A549 treated with Hydrocortisone at 1 μM for 4 hours (cell line): ENCODE measurements around the gene DEFB115. TPM values are rescaled to one million over a fixed set of nuclear protein-coding genes. Genes with fewer than 3 reads are reported as not detected.

Source experiments
- total RNA-seq: library from RNA; stranded (reverse); fragments of 200-300 nt; extraction: Qiagen RNA extraction; gene quantifications from 5 replicates; pipeline ENCODE4 v1.2.3, GENCODE V29; 2022

Gene DEFB115, protein sequence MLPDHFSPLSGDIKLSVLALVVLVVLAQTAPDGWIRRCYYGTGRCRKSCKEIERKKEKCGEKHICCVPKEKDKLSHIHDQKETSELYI
- not detected in 5 replicates for total RNA-seq

DNA sequence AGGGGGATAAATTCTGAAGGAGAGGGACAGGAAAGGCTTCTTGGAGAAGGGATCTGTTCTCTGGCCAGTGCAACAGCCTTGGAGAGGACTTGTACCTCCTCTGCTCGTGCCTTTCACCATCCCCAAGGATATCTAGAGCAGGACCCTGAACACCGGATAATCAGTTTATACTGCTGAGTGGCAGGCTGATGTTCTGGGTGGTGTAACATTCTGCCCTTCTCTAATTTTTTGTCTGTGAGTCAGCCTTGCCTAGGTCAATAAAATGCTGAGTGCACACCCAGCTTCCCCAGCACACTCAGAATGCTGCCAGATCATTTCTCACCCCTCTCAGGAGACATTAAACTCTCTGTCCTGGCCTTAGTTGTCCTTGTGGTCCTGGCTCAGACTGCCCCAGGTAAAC is at the start of gene DEFB115:
DEFB115 (plus strand) TSS at position 301 of the 400 bp plus-strand sequence; CDS start at position 301, 0 bp downstream.

DNA sequence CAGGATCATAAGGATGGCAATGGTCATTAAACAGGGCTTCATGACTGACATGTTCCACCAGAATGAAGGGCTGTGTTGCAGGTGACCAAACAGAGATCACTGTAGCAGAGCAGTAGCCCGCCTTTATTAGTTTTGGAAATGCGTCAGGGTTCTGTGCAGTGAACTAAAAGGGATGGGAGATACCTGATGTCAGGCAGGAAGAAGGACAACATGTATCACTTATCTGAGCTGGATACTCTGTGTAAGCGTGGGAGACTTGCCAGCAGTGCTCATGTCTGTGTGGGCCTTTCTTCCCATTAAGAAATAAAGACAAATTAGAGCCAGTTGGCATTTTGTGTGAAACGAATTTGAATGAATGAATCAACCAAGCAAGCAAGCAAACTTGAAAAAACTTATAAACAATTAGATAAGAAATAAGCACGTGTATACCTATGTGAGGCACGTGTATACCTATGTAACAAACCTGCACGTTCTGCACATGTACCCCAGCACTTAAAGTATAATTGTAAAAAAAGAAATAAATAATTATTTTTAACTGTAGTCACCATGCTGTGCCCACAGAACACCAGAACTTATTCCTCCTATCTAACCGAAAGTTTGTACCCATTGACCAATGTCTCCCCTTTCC is 51.2 kb downstream of the DEFB115 start, which contains the start of gene DEFB116:
DEFB116 (minus strand) TSS at position 51 of the 628 bp plus-strand sequence; CDS start at position 51, 0 bp downstream.

Other genes with a start within 250 kb of the DEFB115 start
- gene DEFB116, start 50.9 kb downstream of the DEFB115 start, total RNA-seq: not detected in 5 replicates
- not detected in 5 replicates for gene DEFB118, start 110.9 kb downstream of the DEFB115 start, total RNA-seq
- gene DEFB119, start 132.9 kb downstream of the DEFB115 start, total RNA-seq: not detected in 5 replicates
- gene DEFB121, start 148.6 kb downstream of the DEFB115 start, total RNA-seq: not detected in 5 replicates
- not detected in 5 replicates for gene DEFB123, start 183.0 kb downstream of the DEFB115 start, total RNA-seq
- 0.38 to 1.1 TPM (median 0.76 TPM) in 3 of 5 replicates, not detected in the others for gene DEFB124, start 217.5 kb downstream of the DEFB115 start, total RNA-seq
- gene REM1, start 217.6 kb downstream of the DEFB115 start, total RNA-seq: 0.67 to 0.99 TPM (median 0.78 TPM) in 5 replicates